H9 (cell line): ENCODE data around the gene FSHR. TPM values are rescaled to one million over a fixed set of nuclear protein-coding genes. Genes with fewer than 3 reads are reported as not detected.

Source experiments
- DNase-seq: peaks from one replicate; pipeline ENCODE4 v3.0.0-alpha.2; 2017
- H2AFZ ChIP-seq: one replicate; pipeline ENCODE4 v1.6.1; 2013; ENCODE audit warnings: mild to moderate bottlenecking, low read length, control low read depth, moderate library complexity
- H2AK5ac ChIP-seq: 2 replicates; pipeline ENCODE4 v1.6.1; 2013; ENCODE audit warnings: low read length, control low read depth, mixed read lengths; ENCODE audit not compliant: insufficient read length
- H2BK120ac ChIP-seq: one replicate; pipeline ENCODE4 v1.6.1; 2013; ENCODE audit warnings: low read depth, mild to moderate bottlenecking, low read length, control low read depth, inconsistent platforms; ENCODE audit not compliant: poor library complexity, severe bottlenecking
- H2BK12ac ChIP-seq: 2 replicates; pipeline ENCODE4 v1.6.1; 2013; ENCODE audit warnings: low read length, control low read depth, mixed read lengths, low read depth; ENCODE audit not compliant: insufficient read length
- H2BK15ac ChIP-seq: 2 replicates; pipeline ENCODE4 v1.6.1; 2013; ENCODE audit warnings: low read depth, low read length, control low read depth
- H2BK20ac ChIP-seq: one replicate; pipeline ENCODE4 v1.6.1; 2013; ENCODE audit warnings: low read depth, mild to moderate bottlenecking, low read length, control low read depth, inconsistent platforms; ENCODE audit not compliant: poor library complexity, severe bottlenecking
- H2BK5ac ChIP-seq: 2 replicates; pipeline ENCODE4 v1.6.1; 2013; ENCODE audit warnings: low read length, control low read depth, mixed read lengths; ENCODE audit not compliant: insufficient read length
- H3K14ac ChIP-seq: 2 replicates; pipeline ENCODE4 v1.6.1; 2013; ENCODE audit warnings: low read length, control low read depth; ENCODE audit not compliant: insufficient read depth
- H3K18ac ChIP-seq: 2 replicates; pipeline ENCODE4 v1.6.1; 2013; ENCODE audit warnings: low read depth, mild to moderate bottlenecking, mixed read lengths, low read length, control low read depth; ENCODE audit not compliant: insufficient read length
- H3K23ac ChIP-seq: 2 replicates; pipeline ENCODE4 v1.6.1; 2013; ENCODE audit warnings: low read length, control low read depth, mixed read lengths, low read depth; ENCODE audit not compliant: insufficient read length
- H3K23me2 ChIP-seq: 2 replicates; pipeline ENCODE4 v1.6.1; 2013; ENCODE audit warnings: low read depth, mild to moderate bottlenecking, mixed read lengths, low read length, control low read depth; ENCODE audit not compliant: insufficient read length, poor library complexity, severe bottlenecking
- H3K27ac ChIP-seq: 2 replicates; pipeline ENCODE4 v1.5.1; 2013; ENCODE audit warnings: low read length, control low read depth, mixed read lengths, low read depth; ENCODE audit not compliant: insufficient read length
- H3K27me3 ChIP-seq: 2 replicates; pipeline ENCODE4 v1.6.1; 2013; ENCODE audit warnings: low read length, control low read depth, inconsistent platforms; ENCODE audit not compliant: insufficient read depth
- H3K4ac ChIP-seq: 2 replicates; pipeline ENCODE4 v1.6.1; 2013; ENCODE audit warnings: low read depth, mild to moderate bottlenecking, control low read depth, inconsistent platforms, low read length, moderate library complexity
- H3K4me1 ChIP-seq: 2 replicates; pipeline ENCODE4 v1.6.1; 2013; ENCODE audit warnings: low read length, control low read depth, inconsistent platforms; ENCODE audit not compliant: insufficient read depth
- H3K4me2 ChIP-seq: 2 replicates; pipeline ENCODE4 v1.6.1; 2013; ENCODE audit warnings: low read length, control low read depth, mixed read lengths; ENCODE audit not compliant: insufficient read length, insufficient read depth
- H3K56ac ChIP-seq: 2 replicates; pipeline ENCODE4 v1.6.1; 2013; ENCODE audit warnings: low read depth, mild to moderate bottlenecking, mixed read lengths, low read length, control low read depth; ENCODE audit not compliant: insufficient read length
- H3K79me1 ChIP-seq: 2 replicates; pipeline ENCODE4 v1.6.1; 2013; ENCODE audit warnings: low read depth, mild to moderate bottlenecking, moderate library complexity, low read length, control low read depth, inconsistent platforms; ENCODE audit not compliant: insufficient read depth, poor library complexity, severe bottlenecking
- H3K79me2 ChIP-seq: 2 replicates; pipeline ENCODE4 v1.6.1; 2013; ENCODE audit warnings: low read length, control low read depth, inconsistent platforms; ENCODE audit not compliant: insufficient read depth
- H3K9ac ChIP-seq: 2 replicates; pipeline ENCODE4 v1.6.1; 2013; ENCODE audit warnings: low read length, control low read depth, mixed read lengths; ENCODE audit not compliant: insufficient read length; ENCODE audit errors: extremely low read depth
- H3K9me3 ChIP-seq: one replicate; pipeline ENCODE4 v1.6.1; 2013; ENCODE audit warnings: low read depth, low read length, inconsistent platforms; ENCODE audit not compliant: control insufficient read depth
- H3T11ph ChIP-seq: one replicate; pipeline ENCODE4 v1.6.1; 2013; ENCODE audit warnings: mild to moderate bottlenecking, low read length, control low read depth, inconsistent platforms
- H4K20me1 ChIP-seq: one replicate; pipeline ENCODE4 v1.6.1; 2013; ENCODE audit not compliant: control insufficient read depth, insufficient read length, insufficient read depth
- H4K5ac ChIP-seq: 2 replicates; pipeline ENCODE4 v1.6.1; 2013; ENCODE audit warnings: low read depth, mild to moderate bottlenecking, mixed read lengths, low read length, control low read depth; ENCODE audit not compliant: insufficient read length
- H4K8ac ChIP-seq: replicated peaks from 2 replicates; pipeline ENCODE4 v1.6.1; 2013; ENCODE audit warnings: low read length, control low read depth, mixed read lengths, low read depth; ENCODE audit not compliant: insufficient read length
- H4K91ac ChIP-seq: 2 replicates; pipeline ENCODE4 v1.6.1; 2013; ENCODE audit warnings: low read depth, mild to moderate bottlenecking, moderate library complexity, mixed read lengths, low read length, control low read depth; ENCODE audit not compliant: insufficient read length
- H3K27ac Mint-ChIP-seq, 3 experiments: 2 replicates in 2 of 3; 3 replicates in 1 of 3; pipeline ENCODE4 v1.8.0; 2020 to 2021; ENCODE audit warnings: mixed read lengths in 3 of 3, mild to moderate bottlenecking in 1 of 3, moderate library complexity in 1 of 3
- H3K27me3 Mint-ChIP-seq: 2 replicates; pipeline ENCODE4 v1.8.0; 2021; ENCODE audit warnings: low read depth, mild to moderate bottlenecking, moderate library complexity, mixed read lengths
- H3K36me3 Mint-ChIP-seq, 3 experiments: 2 replicates in 2 of 3; 3 replicates in 1 of 3; pipeline ENCODE4 v1.8.0; 2020 to 2021; ENCODE audit warnings: low read depth in 3 of 3, mixed read lengths in 3 of 3; ENCODE audit not compliant: insufficient read depth in 1 of 3
- H3K4me1 Mint-ChIP-seq, 2 experiments: 2 replicates each; pipeline ENCODE4 v1.8.0; 2020; ENCODE audit warnings: mixed read lengths in 2 of 2
- H3K4me3 Mint-ChIP-seq, 2 experiments: 2 replicates in 1 of 2; 3 replicates in 1 of 2; pipeline ENCODE4 v1.8.0; 2020 to 2021; ENCODE audit warnings: mild to moderate bottlenecking in 2 of 2, mixed read lengths in 2 of 2, moderate library complexity in 1 of 2
- H3K9me3 Mint-ChIP-seq, 2 experiments: 2 replicates in 1 of 2; 3 replicates in 1 of 2; pipeline ENCODE4 v1.8.0; 2020; ENCODE audit warnings: mild to moderate bottlenecking in 2 of 2, mixed read lengths in 2 of 2, moderate library complexity in 1 of 2
- WGBS: extraction: QIAGEN DNeasy Blood & Tissue Kit; methylation state at CpG from one replicate; pipeline ENCODE4 v1.1.7; 2013; ENCODE audit warnings: missing lambda C conversion rate, low lambda C conversion rate, mixed read lengths; ENCODE audit not compliant: insufficient read length; ENCODE audit errors: extremely low coverage; 5-methylcytosine and 5-hydroxymethylcytosine counted together
- total RNA-seq: library from RNA; stranded (reverse); gene quantifications from 2 replicates; pipeline ENCODE4 v1.2.1, GENCODE V29; 2021
- TF ChIP-seq, protein P1 (sequence below): fragments of 200-600 bp; sonication (generic); conservative IDR thresholded peaks from 3 replicates; pipeline ENCODE4 v1.8.0; 2021; ENCODE audit warnings: antibody characterized with exemption, mild to moderate bottlenecking

Gene FSHR
- total RNA-seq, 1 experiment from 2014 or later: not detected

- Histone ChIP-seq H3K56ac (no peak overlapping the region), H2AFZ (no peak overlapping the region), H2BK5ac (no peak overlapping the region), H3K79me1 (no peaks in the 10 kb centered on the region), H3T11ph (no peak overlapping the region), H2BK120ac (no peak overlapping the region), H3K79me2 (no peaks in the 10 kb centered on the region), H2BK15ac (no peak overlapping the region), H3K18ac (no peak overlapping the region), H4K91ac (no peak overlapping the region), H3K4me1 (0 out of 2 replicates have a peak, but pooled peaks cover 2% of the 10 kb centered on the region), H3K4me2 (no peak overlapping the region), H3K23ac (no peak overlapping the region), H3K9me3 (no peaks in the 10 kb centered on the region), H4K8ac (no peak overlapping the region), H4K20me1 (no peaks in the 10 kb centered on the region), H3K9ac (no peak overlapping the region), H2BK20ac (no peak overlapping the region), H2AK5ac (no peak overlapping the region), H3K4ac (no peak overlapping the region), H3K23me2 (no peaks in the 10 kb centered on the region), H2BK12ac (no peak overlapping the region), H3K14ac (no peak overlapping the region), H4K5ac (no peak overlapping the region), H3K27me3 (no peaks in the 10 kb centered on the region), H3K27ac (no peak overlapping the region)
- H3K36me3 Mint-ChIP-seq: no peaks in the 10 kb centered on the region
- TF ChIP-seq, protein P1, sequence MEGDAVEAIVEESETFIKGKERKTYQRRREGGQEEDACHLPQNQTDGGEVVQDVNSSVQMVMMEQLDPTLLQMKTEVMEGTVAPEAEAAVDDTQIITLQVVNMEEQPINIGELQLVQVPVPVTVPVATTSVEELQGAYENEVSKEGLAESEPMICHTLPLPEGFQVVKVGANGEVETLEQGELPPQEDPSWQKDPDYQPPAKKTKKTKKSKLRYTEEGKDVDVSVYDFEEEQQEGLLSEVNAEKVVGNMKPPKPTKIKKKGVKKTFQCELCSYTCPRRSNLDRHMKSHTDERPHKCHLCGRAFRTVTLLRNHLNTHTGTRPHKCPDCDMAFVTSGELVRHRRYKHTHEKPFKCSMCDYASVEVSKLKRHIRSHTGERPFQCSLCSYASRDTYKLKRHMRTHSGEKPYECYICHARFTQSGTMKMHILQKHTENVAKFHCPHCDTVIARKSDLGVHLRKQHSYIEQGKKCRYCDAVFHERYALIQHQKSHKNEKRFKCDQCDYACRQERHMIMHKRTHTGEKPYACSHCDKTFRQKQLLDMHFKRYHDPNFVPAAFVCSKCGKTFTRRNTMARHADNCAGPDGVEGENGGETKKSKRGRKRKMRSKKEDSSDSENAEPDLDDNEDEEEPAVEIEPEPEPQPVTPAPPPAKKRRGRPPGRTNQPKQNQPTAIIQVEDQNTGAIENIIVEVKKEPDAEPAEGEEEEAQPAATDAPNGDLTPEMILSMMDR: no peak
- no peaks in the 10 kb centered on the region for H3K27me3 Mint-ChIP-seq
- H3K9me3 Mint-ChIP-seq: no peaks in the 10 kb centered on the region
- no CpG with 5 or more reads among the region's 4 CpGs for WGBS
- peaks cover 14 to 20% of the 10 kb centered on the region in 2 experiments for H3K4me1 Mint-ChIP-seq
- no peak overlapping the region for H3K4me3 Mint-ChIP-seq
- no peak for DNase-seq
- H3K27ac Mint-ChIP-seq: no peak overlapping the region
Measured at GRCh38 chr2:49041061-49041460, 113.3 kb downstream of the FSHR start.
